ENCODE data around the gene EIF3L. TPM values are rescaled to one million over a fixed set of nuclear protein-coding genes. Genes with fewer than 3 reads are reported as not detected.

EIF3L gene
- total RNA-seq, 1 experiment from 2014 or later = 505 TPM

- peak within 1 kb of the TSS; percentile 78 for H3K4me3 Mint-ChIP-seq (ENCODE audit: unreplicated experiment)
- H3K9me3 Mint-ChIP-seq (ENCODE audit: unreplicated experiment) = no peaks in the 10 kb centered on the region
- H3K27me3 Mint-ChIP-seq (ENCODE audit: insufficient read depth, unreplicated experiment) = no peaks in the 10 kb centered on the region
- TF ChIP-seq CTCF (IDR thresholded peaks at IDR 0.05; ENCODE audit: unreplicated experiment) = no peak
- no TSS peak for BruUV-seq (replicated peaks)
- intact Hi-C loops (cut with micrococcal nuclease) = no loop called here
- H3K36me3 Mint-ChIP-seq (ENCODE audit: insufficient read depth, unreplicated experiment) = peaks cover 9% of the 10 kb centered on the region
- CTCF ChIA-PET = interaction anchor here (0.6 to 2.0 kb wide), 8 partner anchors 8 to 206 kb away, joined by 3 to 9 read pairs (median 4); no protein-coding TSS in a partner anchor
- POLR2A ChIA-PET = interaction anchor here (0.6 to 3.7 kb wide), 37 partner anchors 8 to 244 kb away, joined by 3 to 39 read pairs (median 4); partner anchors contain the start of genes ANKRD54, C22orf23, EIF3L and GGA1
- DNase-seq (ENCODE audit: unreplicated experiment) = peak; percentile 96
- peak within 1 kb of the TSS; percentile 59 for H3K27ac Mint-ChIP-seq (ENCODE audit: low read depth, unreplicated experiment)
- peaks cover 13% of the 10 kb centered on the region for H3K4me1 Mint-ChIP-seq (ENCODE audit: insufficient read depth, unreplicated experiment)
These were observed 41.6 kb upstream of the EIF3L start, which contains the start of gene GCAT for GRCh38 chr22:37807410-37808293. TSS of gene GCAT (plus strand) at chr22:37807934. CDS start at chr22:37807968, 34 bp downstream.

- BruUV-seq (replicated peaks) = no TSS peak
- intact Hi-C loops (cut with micrococcal nuclease) = no loop called here
- no peaks in the 10 kb centered on the region for H3K27me3 Mint-ChIP-seq (ENCODE audit: insufficient read depth, unreplicated experiment)
These were observed 40.9 kb upstream of the EIF3L start for GRCh38 chr22:37808294-37808657.

GRCh38 chr22:37809672-37810333 is 39.4 kb upstream of the EIF3L start:
- Mint-ChIP-seq H3K27me3 (ENCODE audit: insufficient read depth, unreplicated experiment) (no peaks in the 10 kb centered on the region), H3K4me1 (ENCODE audit: insufficient read depth, unreplicated experiment) (peaks cover 13% of the 10 kb centered on the region), H3K4me3 (ENCODE audit: unreplicated experiment) (peak overlapping the region; percentile 19), H3K36me3 (ENCODE audit: insufficient read depth, unreplicated experiment) (peaks cover 9% of the 10 kb centered on the region), H3K27ac (ENCODE audit: low read depth, unreplicated experiment) (no peak overlapping the region), H3K9me3 (ENCODE audit: unreplicated experiment) (no peaks in the 10 kb centered on the region)
- TF ChIP-seq CTCF (IDR thresholded peaks at IDR 0.05; ENCODE audit: unreplicated experiment) = no peak
- DNase-seq (ENCODE audit: unreplicated experiment) = no peak
- ChIA-PET POLR2A (interaction anchor here (0.6 to 3.7 kb wide), 6 partner anchors 8 to 89 kb away, joined by 3 to 39 read pairs (median 3); partner anchors contain the start of gene ANKRD54), CTCF (interaction anchor here (0.6 to 2.0 kb wide), 6 partner anchors 8 to 229 kb away, joined by 3 to 9 read pairs (median 4); partner anchors contain the start of gene LGALS2)
- intact Hi-C loops (cut with micrococcal nuclease) = no loop called here
- no TSS peak for BruUV-seq (replicated peaks)

More at GRCh38 chr22:37808294-37808657, 40.9 kb upstream of the EIF3L start:
- peak overlapping the region; percentile 78 for H3K4me3 Mint-ChIP-seq (ENCODE audit: unreplicated experiment)
- H3K4me1 Mint-ChIP-seq (ENCODE audit: insufficient read depth, unreplicated experiment) = peaks cover 13% of the 10 kb centered on the region
- TF ChIP-seq CTCF (IDR thresholded peaks at IDR 0.05; ENCODE audit: unreplicated experiment) = no peak
- ChIA-PET CTCF (interaction anchor here (0.6 to 2.0 kb wide), 8 partner anchors 9 to 150 kb away, joined by 3 to 9 read pairs (median 4); partner anchors contain the start of gene PDXP), POLR2A (interaction anchor here (0.7 to 3.7 kb wide), 27 partner anchors 7 to 492 kb away, joined by 3 to 39 read pairs (median 5); partner anchors contain the start of genes ANKRD54, C22orf23, EIF3L and GGA1)
- no peak for DNase-seq (ENCODE audit: unreplicated experiment)
- H3K27ac Mint-ChIP-seq (ENCODE audit: low read depth, unreplicated experiment) = peak overlapping the region; percentile 59
- peaks cover 9% of the 10 kb centered on the region for H3K36me3 Mint-ChIP-seq (ENCODE audit: insufficient read depth, unreplicated experiment)
- H3K9me3 Mint-ChIP-seq (ENCODE audit: unreplicated experiment) = no peaks in the 10 kb centered on the region

GRCh38 chr22:37811867-37812266 is 37.4 kb upstream of the EIF3L start:
- TF ChIP-seq CTCF (IDR thresholded peaks at IDR 0.05; ENCODE audit: unreplicated experiment) = no peak
- CTCF ChIA-PET = interaction anchor here (0.6 to 3.6 kb wide), 2 partner anchors 16 to 51 kb away, joined by 3 to 15 read pairs; no protein-coding TSS in a partner anchor
- Mint-ChIP-seq H3K36me3 (ENCODE audit: insufficient read depth, unreplicated experiment) (peaks cover 9% of the 10 kb centered on the region), H3K4me1 (ENCODE audit: insufficient read depth, unreplicated experiment) (no peaks in the 10 kb centered on the region), H3K4me3 (ENCODE audit: unreplicated experiment) (no peak overlapping the region), H3K9me3 (ENCODE audit: unreplicated experiment) (no peaks in the 10 kb centered on the region), H3K27me3 (ENCODE audit: insufficient read depth, unreplicated experiment) (no peaks in the 10 kb centered on the region), H3K27ac (ENCODE audit: low read depth, unreplicated experiment) (no peak overlapping the region)
- no TSS peak for BruUV-seq (replicated peaks)
- DNase-seq (ENCODE audit: unreplicated experiment) = no peak
- POLR2A ChIA-PET = no interaction called here
- intact Hi-C loops (cut with micrococcal nuclease) = no loop called here

Measured in MCF 10A (cell line).